Middle frontal gyrus (tissue), 1 donor: ENCODE measurements around the gene TPK1.

Experiments
- DNase-seq: peaks from one replicate; pipeline ENCODE4 v3.0.0-alpha.2; 2015; ENCODE audit warnings: low spot score; ENCODE audit errors: extremely low spot score

Gene TPK1

GRCh38 chr7:144415858-144416257, 420.0 kb downstream of the TPK1 start:
- no peak for DNase-seq

- no peak for DNase-seq
These were observed 421.0 kb downstream of the TPK1 start for GRCh38 chr7:144414815-144415214.

GRCh38 chr7:144410441-144410840, 425.4 kb downstream of the TPK1 start:
- no peak for DNase-seq

GRCh38 chr7:144408121-144408520, 427.7 kb downstream of the TPK1 start:
- DNase-seq, result no peak

GRCh38 chr7:144407266-144407931, 428.5 kb downstream of the TPK1 start:
- no peak for DNase-seq

- DNase-seq, result no peak
These were observed 430.9 kb downstream of the TPK1 start for GRCh38 chr7:144404946-144405345.

- DNase-seq, result no peak
These were observed 432.2 kb downstream of the TPK1 start, which contains the start of gene NOBOX for GRCh38 chr7:144403649-144404061. Gene NOBOX, minus strand, starts transcription at chr7:144403693.

- DNase-seq, result no peak
These were observed 432.8 kb downstream of the TPK1 start for GRCh38 chr7:144403102-144403501.
